Fibroblast of lung (primary cell): ENCODE measurements around the gene FAP. TPM values are rescaled to one million over a fixed set of nuclear protein-coding genes. Genes with fewer than 3 reads are reported as not detected.

ENCODE experiments used
- DNase-seq, 2 donors: peaks; one replicate each; pipeline versions ENCODE4 v3.0.0 to v3.0.0-alpha.2; 2010; ENCODE audit warnings: low read depth in 2 of 2
- H2AFZ ChIP-seq: 2 replicates; pipeline ENCODE4 v1.5.1; 2012; ENCODE audit warnings: low read length, control low read depth, inconsistent platforms
- H3K27ac ChIP-seq: 2 replicates; pipeline ENCODE4 v1.5.1; 2011; ENCODE audit warnings: low read length, control low read depth; ENCODE audit not compliant: insufficient read depth
- H3K27me3 ChIP-seq: 2 replicates; pipeline ENCODE4 v1.5.1; 2011; ENCODE audit warnings: mild to moderate bottlenecking, low read length; ENCODE audit not compliant: control insufficient read depth, insufficient read depth
- H3K36me3 ChIP-seq: 2 replicates; pipeline ENCODE4 v1.5.1; 2011; ENCODE audit warnings: low read length; ENCODE audit not compliant: control insufficient read depth, insufficient read depth
- H3K4me1 ChIP-seq: 2 replicates; pipeline ENCODE4 v1.5.1; 2011; ENCODE audit warnings: low read length; ENCODE audit not compliant: control insufficient read depth, insufficient read depth; ENCODE audit errors: extremely low read depth
- H3K4me2 ChIP-seq: 2 replicates; pipeline ENCODE4 v1.5.1; 2011; ENCODE audit warnings: low read length, control low read depth; ENCODE audit not compliant: insufficient read depth; ENCODE audit errors: extremely low read depth
- H3K4me3 ChIP-seq, 4 experiments: fragments of 200-600 bp in 1 of 4; sonication (generic) in 1 of 4; replicated peaks in 1 of 4; 2 replicates each; pipeline ENCODE4 v1.5.1; 2011 to 2016; ENCODE audit warnings: low read length in 4 of 4, low read depth in 3 of 4, mild to moderate bottlenecking in 3 of 4, control low read depth in 2 of 4, inconsistent platforms in 1 of 4, mixed read lengths in 1 of 4; ENCODE audit not compliant: insufficient read depth in 1 of 4; ENCODE audit errors: control extremely low read depth in 1 of 4
- H3K79me2 ChIP-seq: 2 replicates; pipeline ENCODE4 v1.5.1; 2012; ENCODE audit warnings: mild to moderate bottlenecking, low read length, inconsistent platforms; ENCODE audit not compliant: control insufficient read depth, insufficient read depth
- H3K9ac ChIP-seq: 2 replicates; pipeline ENCODE4 v1.5.1; 2011; ENCODE audit warnings: mild to moderate bottlenecking, low read length, control low read depth; ENCODE audit not compliant: insufficient read depth
- H3K9me3 ChIP-seq: 2 replicates; pipeline ENCODE4 v1.5.1; 2012; ENCODE audit warnings: low read depth, low read length; ENCODE audit not compliant: control insufficient read depth, insufficient read depth
- H4K20me1 ChIP-seq: 2 replicates; pipeline ENCODE4 v1.5.1; 2011; ENCODE audit warnings: low read length; ENCODE audit not compliant: control insufficient read depth, insufficient read depth; ENCODE audit errors: extremely low read depth
- CTCF ChIP-seq, 2 donors: IDR thresholded peaks in 1 of 2; conservative IDR thresholded peaks in 1 of 2; 1 replicate in 1 of 2; 2 replicates in 1 of 2; pipeline ENCODE4 v1.5.1; 2011 to 2012; ENCODE audit warnings: low read length in 2 of 2, control low read depth in 1 of 2, inconsistent platforms in 1 of 2, low read depth in 1 of 2, mild to moderate bottlenecking in 1 of 2
- EZH2 ChIP-seq: IDR thresholded peaks from 2 replicates; pipeline ENCODE4 v1.5.1; 2012; ENCODE audit warnings: low read length, control low read depth, mild to moderate bottlenecking; ENCODE audit errors: missing control alignments
- polyA plus RNA-seq, 2 donors: library from polyadenylated mRNA; depleted of rRNA in 1 of 2; stranded (reverse) in 1 of 2; unstranded in 1 of 2; fragments of >200 nt; gene quantifications; 2 replicates each; pipeline ENCODE4 v1.2.1, GENCODE V29; 2011 to 2012; ENCODE audit warnings: missing spikeins in 1 of 2
- total RNA-seq: library from RNA; depleted of rRNA; stranded (reverse); fragments of >200 nt; gene quantifications from 2 replicates; pipeline ENCODE4 v1.2.1, GENCODE V29; 2014

FAP gene
- total and polyA plus RNA-seq, 2 donors (not counting 1 experiment from before 2014, with no cell fraction given): 96.1 to 140 TPM

- Histone ChIP-seq H3K27me3 (no peaks in the 10 kb centered on the region), H3K9me3 (no peaks in the 10 kb centered on the region), H3K36me3 (no peaks in the 10 kb centered on the region), H3K27ac (no peak overlapping the region), H3K4me1 (no peaks in the 10 kb centered on the region), H3K4me2 (no peak overlapping the region), H3K9ac (no peak overlapping the region), H2AFZ (no peak overlapping the region), H4K20me1 (no peaks in the 10 kb centered on the region), H3K4me3 (no peak overlapping the region), H3K79me2 (no peaks in the 10 kb centered on the region)
- no peak for DNase-seq
- TF ChIP-seq CTCF (conservative IDR thresholded peaks at IDR 0.05 in 1 of 2, IDR thresholded peaks at IDR 0.05 in 1 of 2; ENCODE audit: low read depth in 1 of 2, low read length in 2 of 2) (no peak), EZH2 (no peak)
Observed at GRCh38 chr2:162159446-162159845, 83.8 kb downstream of the FAP start.

GRCh38 chr2:162156149-162156548 is 87.1 kb downstream of the FAP start:
- TF ChIP-seq EZH2 (no peak), CTCF (conservative IDR thresholded peaks at IDR 0.05 in 1 of 2, IDR thresholded peaks at IDR 0.05 in 1 of 2; ENCODE audit: low read depth in 1 of 2, low read length in 2 of 2) (no peak)
- no peaks in the 10 kb centered on the region for H3K36me3 ChIP-seq
- no peaks in the 10 kb centered on the region for H3K9me3 ChIP-seq
- no peak overlapping the region for H2AFZ ChIP-seq
- H3K27ac ChIP-seq: no peak overlapping the region
- no peak overlapping the region for H3K4me3 ChIP-seq
- no peaks in the 10 kb centered on the region for H4K20me1 ChIP-seq
- H3K4me2 ChIP-seq: no peak overlapping the region
- no peaks in the 10 kb centered on the region for H3K27me3 ChIP-seq
- H3K4me1 ChIP-seq: no peaks in the 10 kb centered on the region
- H3K9ac ChIP-seq: no peak overlapping the region
- DNase-seq: no peak
- no peaks in the 10 kb centered on the region for H3K79me2 ChIP-seq

GRCh38 chr2:162155093-162155492 is 88.2 kb downstream of the FAP start:
- TF ChIP-seq EZH2: no peak
- no peaks in the 10 kb centered on the region for H4K20me1 ChIP-seq
- no peak overlapping the region for H3K4me2 ChIP-seq
- H3K4me1 ChIP-seq: no peaks in the 10 kb centered on the region
- no peak overlapping the region for H3K4me3 ChIP-seq
- H3K27ac ChIP-seq: no peak overlapping the region
- H3K79me2 ChIP-seq: no peaks in the 10 kb centered on the region
- no peak overlapping the region for H2AFZ ChIP-seq
- no peak for DNase-seq
- H3K27me3 ChIP-seq: no peaks in the 10 kb centered on the region
- H3K9me3 ChIP-seq: no peaks in the 10 kb centered on the region
- no peaks in the 10 kb centered on the region for H3K36me3 ChIP-seq
- H3K9ac ChIP-seq: no peak overlapping the region
